DMS79 treated with DMSO at 0.1 percent for 48 hours (cell line): ENCODE data around the gene MRPS15.
"Not testable (repeated sequence)": the region's sequence is repeated elsewhere in the genome, so short reads cannot be mapped to it uniquely, and the experiment has no call there.

ENCODE experiments used
- DNase-seq: peaks from one replicate; lab custom pipeline; 2025; lab: John Stamatoyannopoulos, UW

MRPS15 gene

DNA sequence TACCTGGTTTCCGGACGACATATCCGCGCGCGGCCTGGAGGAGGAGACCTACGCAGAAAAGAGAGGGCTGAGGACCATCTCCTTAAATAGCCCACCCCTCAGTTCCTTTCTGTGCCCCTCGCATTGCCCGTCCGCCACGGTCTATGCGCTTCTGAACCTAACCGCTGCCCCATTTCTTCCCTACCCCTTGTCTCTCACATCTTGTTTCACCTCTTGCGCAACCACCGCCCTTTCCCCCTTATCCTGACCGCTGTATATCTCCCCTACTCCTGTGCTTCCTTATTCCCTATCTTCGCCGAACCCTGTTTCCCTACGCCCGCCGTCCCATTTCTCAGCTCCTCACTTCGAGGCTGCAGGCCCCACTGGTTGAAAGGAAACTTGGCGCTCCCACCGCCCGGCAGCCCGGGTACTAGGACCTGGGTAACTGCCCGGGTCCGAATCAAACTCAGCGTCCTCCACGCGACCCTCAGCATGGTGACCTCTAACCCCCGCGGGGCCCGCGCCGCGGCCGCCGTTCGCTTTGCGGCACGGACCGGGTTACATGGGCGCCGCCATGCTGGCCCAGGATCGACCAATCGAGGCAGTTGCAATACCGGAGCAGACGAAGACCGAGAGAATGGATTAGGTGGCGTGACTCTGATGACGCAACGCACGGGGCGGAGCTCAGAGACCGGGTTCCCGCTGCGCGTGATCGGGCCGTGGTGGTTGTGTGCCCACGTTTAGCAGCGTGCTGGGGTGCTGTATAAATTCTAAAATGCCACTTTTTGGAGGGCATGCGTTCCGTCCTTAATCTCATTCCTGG lies at the start of gene MRPS15:
MRPS15 (minus strand) TSS at position 582 of the 802 bp plus-strand sequence; CDS start at position 473, 109 bp downstream.
- DNase-seq: peak; percentile 94

GRCh38 chr1:36512842-36513241 lies 48.7 kb upstream of the MRPS15 start:
- DNase-seq: no peak

DNA sequence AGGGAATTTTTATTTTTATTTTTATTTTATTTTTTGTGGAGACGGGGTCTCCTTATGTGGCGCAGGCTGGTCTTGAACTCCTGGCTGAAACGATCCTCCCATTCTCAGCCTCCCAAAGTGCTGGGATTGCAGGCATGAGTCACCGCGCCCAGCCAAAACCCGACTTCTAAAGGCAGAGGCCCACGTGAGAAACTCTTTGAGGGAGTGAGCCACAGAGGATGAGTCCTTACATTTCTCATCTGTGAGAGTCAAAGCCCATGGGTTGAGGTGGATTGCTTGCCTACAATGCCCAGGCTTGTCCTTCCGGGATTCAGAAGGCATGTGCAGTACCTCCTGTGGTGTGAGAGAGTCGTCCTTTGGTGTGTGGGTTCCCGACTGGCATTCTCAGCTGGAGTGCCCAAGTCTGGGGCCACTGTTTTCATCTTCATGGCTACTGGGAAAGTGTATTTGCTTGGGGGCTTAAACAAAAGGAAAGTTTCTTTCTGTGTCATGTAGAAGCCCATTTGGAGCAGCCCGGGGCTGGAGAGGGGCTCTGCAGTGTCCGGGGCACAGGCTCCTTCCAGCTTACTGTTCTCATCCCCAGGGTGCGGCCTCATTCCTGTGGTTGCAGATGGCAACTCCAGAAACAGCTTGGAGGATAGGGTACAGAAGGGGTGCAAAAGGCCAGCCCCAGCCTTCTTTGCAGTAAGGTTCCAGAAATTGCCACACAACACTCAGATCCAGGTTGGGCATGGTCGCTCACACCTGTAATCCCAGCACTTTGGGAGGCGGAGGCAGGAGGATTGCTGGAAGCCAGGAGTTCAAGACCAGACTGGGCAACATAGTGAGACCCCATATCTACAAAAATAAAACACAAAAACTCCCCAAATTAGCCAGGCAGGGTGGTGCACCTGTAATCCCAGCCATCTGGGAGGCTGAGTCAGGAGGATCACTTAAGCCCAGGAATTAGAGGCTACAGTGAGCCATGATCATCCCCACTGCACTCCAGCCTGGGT lies 47.9 kb upstream of the MRPS15 start:
- no peak for DNase-seq

GRCh38 chr1:36511220-36511619 lies 47.0 kb upstream of the MRPS15 start:
- DNase-seq: not testable (repeated sequence)

GRCh38 chr1:36510418-36510817 lies 46.2 kb upstream of the MRPS15 start:
- DNase-seq: no peak

- no peak for DNase-seq
These were observed 44.1 kb upstream of the MRPS15 start for GRCh38 chr1:36508257-36508656.

DNA sequence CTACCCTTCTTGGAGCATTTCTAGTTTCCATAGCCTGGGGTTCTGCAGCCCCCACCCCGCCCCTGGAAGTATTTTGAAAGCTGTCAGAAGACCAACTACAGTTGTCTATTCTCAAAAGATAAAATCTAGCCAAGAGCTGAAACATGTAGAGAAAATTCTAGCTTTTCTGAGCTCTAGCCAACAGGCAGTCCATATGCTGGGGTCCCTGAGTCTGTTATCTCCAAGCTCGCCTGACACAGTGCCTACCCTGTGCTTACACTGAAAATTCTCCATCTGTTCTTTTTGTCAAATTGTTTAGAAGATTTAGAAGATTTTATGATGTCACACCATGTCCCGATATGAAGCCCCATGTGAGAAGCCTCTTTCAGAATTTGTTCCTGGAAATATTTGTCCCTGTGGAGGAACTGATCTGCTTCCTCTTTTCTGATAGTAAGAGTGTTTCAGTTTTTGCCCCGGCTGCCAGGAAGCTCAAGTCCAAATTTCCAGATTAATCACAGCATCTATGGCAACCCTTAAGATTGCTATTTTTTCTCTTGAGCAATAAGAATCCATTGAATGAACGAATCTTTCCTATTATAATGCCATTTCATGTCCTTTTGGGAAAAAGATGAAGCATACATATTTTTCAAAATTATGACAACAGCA lies 42.2 kb upstream of the MRPS15 start:
- DNase-seq: no peak

GRCh38 chr1:36503733-36504132 lies 39.5 kb upstream of the MRPS15 start:
- no peak for DNase-seq

DNA sequence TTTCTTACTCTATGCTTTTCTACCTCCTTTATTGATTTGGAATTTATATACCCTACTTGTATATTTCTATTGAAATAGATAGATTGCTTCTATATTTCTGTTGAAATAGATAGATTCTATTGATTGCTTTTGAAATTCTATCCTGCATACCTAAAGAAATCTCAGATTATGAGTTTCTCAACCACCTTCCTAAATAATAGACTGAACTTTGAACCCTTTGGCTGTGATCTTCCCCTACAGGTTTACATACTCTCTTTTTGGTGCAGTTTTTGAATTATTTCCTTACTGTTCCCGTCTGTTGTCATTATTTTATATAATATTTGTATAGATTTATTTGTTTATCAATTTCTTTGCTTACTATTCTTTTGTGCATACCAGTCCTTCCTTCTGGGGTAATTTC lies 39.0 kb upstream of the MRPS15 start:
- no peak for DNase-seq

DNA sequence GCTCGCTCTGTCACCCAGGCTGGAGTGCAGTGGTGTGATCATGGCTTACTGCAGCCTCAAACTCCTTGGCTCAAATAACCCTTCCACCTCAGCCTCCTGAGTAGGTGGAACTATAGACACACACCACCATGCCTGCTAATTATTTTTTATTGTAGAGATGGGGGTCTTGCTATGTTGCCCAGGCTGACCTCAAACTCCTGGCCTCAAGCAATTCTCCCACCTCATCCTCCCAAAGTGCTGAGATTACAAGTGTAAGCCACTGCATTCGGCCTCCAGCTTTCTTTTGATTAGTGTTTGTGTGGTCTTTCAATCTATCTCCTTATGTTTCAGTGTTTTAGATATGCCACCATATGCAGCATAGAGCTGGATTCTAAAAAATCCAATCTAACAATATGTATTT lies 38.4 kb upstream of the MRPS15 start:
- no peak for DNase-seq

DNA sequence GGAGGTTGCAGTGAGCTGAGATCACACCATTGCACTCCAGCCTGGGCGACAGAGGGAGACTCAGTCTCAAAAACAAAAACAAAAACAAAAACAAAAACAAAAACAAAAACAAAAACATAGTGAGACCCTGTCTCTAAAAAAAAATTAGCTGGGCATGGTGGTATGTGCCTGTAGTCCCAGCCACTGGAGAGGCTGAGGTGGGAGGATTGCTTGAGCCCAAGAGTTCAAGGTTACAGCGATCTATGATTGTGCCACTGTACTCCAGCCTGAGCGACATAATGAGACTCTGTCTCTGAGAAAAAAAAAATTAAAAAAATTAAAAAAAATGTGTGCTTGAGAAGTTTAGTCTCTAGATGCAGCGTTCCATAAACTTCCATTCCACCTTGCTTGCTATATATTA lies 37.7 kb upstream of the MRPS15 start:
- not testable (repeated sequence) for DNase-seq

DNA sequence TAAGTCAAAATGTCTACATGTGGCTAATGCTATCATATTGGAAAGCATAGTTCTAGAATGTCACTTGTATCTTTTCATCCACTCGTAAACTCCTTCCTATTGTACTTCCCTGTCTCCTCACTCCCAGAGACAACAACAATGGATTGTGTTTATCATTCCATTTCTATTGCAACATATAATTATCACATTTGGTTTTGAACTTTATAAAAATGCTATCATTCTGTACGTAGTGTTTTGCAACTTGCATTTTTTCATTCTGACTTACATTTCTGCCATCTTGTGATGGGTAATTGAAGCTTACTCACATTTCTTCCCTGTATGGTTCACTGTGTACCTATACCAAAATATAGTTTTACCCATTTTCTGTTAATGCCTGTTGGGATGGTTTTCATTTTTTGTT lies 33.0 kb upstream of the MRPS15 start:
- no peak for DNase-seq

GRCh38 chr1:36494971-36495370 lies 30.8 kb upstream of the MRPS15 start:
- DNase-seq: no peak

- no peak for DNase-seq
These were observed 29.3 kb upstream of the MRPS15 start for GRCh38 chr1:36493524-36493923.

GRCh38 chr1:36492491-36492890 lies 28.3 kb upstream of the MRPS15 start:
- DNase-seq: no peak

- DNase-seq: not testable (repeated sequence)
These were observed 25.3 kb upstream of the MRPS15 start for GRCh38 chr1:36489258-36490051.

- no peak for DNase-seq
These were observed 23.7 kb upstream of the MRPS15 start for GRCh38 chr1:36487906-36488305.

DNA sequence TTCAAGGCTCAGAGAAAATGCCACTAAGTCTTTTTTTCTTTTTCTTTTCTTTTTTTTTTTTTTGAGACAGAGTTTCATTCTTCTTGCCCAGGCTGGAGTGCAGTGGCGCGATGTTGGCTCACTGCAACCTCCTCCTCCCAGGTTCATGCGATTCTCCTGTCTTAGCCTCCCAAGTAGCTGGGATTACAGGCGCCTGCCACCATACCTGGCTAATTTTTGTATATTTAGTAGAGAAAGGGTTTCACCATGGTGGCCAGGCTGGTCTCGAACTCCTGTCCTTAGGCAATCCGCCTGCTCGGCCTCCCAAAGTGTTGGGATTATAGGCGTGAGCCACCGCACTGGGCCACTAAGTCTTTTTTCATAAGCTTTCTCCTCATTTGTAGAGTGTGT lies 23.1 kb upstream of the MRPS15 start:
- DNase-seq: not testable (repeated sequence)

GRCh38 chr1:36486439-36487335 lies 22.5 kb upstream of the MRPS15 start:
- DNase-seq: peak; percentile 25

DNA sequence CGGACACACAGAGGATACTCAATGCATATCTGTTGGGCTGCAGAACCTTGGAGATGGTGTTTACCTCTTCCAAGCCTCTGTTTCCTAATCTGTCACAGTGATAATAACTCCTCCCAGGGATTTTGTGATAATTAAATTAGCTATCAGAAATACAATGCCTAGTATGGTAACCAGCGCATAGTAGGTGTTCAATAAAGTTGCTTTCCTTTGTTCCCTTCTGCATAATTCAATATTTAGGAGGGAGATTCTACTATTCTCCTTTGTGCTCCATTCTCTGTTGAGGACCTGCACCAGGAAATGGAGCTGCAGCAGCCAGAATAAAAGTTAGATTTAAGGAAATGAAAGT lies 21.9 kb upstream of the MRPS15 start:
- DNase-seq: no peak

DNA sequence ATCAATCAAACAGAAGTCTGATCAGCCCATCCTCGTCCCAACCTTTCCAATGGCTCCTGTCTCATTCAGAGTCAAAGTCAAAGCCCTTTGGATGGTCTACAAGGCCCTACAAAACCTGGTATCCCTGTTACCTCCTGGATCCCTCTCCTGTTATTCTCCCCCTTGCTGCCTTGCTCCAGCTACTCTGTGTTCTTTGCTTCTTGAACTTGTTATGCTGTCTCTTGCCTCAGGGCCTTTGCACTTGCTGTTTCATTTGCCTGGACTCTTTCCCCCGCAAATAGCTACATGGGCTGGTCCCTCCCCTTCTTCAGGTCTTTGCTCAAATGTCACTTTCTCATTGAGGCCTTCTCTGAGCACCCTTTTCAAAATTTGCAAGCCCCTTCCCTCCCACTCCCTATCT lies 19.9 kb upstream of the MRPS15 start:
- DNase-seq: no peak
